ENCODE measurements around the gene GOLGA6L2. TPM values are rescaled to one million over a fixed set of nuclear protein-coding genes. Genes with fewer than 3 reads are reported as not detected.

Gene GOLGA6L2
- total RNA-seq, 1 donor from 2014 or later: 0.12 TPM

DNA sequence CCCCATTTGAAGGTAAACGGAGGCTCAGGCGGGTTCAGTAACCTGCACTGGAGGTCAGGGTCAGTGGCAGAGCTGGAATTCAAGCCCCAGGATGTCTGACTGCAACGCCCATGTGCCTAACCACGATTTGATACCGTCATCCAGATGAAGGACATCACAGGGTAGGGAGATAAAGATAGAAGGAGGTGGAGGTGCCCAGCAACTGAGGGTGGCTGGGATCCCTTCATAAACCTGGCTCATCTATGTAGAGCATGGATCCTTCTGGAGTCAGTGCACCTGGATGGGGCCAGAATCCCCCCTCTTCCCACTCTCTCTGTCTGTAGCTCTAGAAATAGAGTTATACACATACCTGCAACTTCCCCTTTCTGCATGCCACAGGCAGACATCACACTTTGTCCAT is 51.2 kb downstream of the GOLGA6L2 start:
- no peaks in the 10 kb centered on the region for H3K4me1 Mint-ChIP-seq (ENCODE audit: low read depth)
- TF ChIP-seq, protein P1, sequence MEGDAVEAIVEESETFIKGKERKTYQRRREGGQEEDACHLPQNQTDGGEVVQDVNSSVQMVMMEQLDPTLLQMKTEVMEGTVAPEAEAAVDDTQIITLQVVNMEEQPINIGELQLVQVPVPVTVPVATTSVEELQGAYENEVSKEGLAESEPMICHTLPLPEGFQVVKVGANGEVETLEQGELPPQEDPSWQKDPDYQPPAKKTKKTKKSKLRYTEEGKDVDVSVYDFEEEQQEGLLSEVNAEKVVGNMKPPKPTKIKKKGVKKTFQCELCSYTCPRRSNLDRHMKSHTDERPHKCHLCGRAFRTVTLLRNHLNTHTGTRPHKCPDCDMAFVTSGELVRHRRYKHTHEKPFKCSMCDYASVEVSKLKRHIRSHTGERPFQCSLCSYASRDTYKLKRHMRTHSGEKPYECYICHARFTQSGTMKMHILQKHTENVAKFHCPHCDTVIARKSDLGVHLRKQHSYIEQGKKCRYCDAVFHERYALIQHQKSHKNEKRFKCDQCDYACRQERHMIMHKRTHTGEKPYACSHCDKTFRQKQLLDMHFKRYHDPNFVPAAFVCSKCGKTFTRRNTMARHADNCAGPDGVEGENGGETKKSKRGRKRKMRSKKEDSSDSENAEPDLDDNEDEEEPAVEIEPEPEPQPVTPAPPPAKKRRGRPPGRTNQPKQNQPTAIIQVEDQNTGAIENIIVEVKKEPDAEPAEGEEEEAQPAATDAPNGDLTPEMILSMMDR (IDR thresholded peaks at IDR 0.05; ENCODE audit: unreplicated experiment): no peak
- peaks cover 3% of the 10 kb centered on the region for H3K9me3 Mint-ChIP-seq (ENCODE audit: low read depth)
- H3K36me3 Mint-ChIP-seq (ENCODE audit: insufficient read depth): peaks cover 2% of the 10 kb centered on the region
- no peak for DNase-seq (ENCODE audit: low spot score, unreplicated experiment)
- H3K27me3 Mint-ChIP-seq: no peaks in the 10 kb centered on the region
- no peak overlapping the region for H3K27ac Mint-ChIP-seq
- no peak overlapping the region for H3K4me3 Mint-ChIP-seq (ENCODE audit: low read depth)

DNA sequence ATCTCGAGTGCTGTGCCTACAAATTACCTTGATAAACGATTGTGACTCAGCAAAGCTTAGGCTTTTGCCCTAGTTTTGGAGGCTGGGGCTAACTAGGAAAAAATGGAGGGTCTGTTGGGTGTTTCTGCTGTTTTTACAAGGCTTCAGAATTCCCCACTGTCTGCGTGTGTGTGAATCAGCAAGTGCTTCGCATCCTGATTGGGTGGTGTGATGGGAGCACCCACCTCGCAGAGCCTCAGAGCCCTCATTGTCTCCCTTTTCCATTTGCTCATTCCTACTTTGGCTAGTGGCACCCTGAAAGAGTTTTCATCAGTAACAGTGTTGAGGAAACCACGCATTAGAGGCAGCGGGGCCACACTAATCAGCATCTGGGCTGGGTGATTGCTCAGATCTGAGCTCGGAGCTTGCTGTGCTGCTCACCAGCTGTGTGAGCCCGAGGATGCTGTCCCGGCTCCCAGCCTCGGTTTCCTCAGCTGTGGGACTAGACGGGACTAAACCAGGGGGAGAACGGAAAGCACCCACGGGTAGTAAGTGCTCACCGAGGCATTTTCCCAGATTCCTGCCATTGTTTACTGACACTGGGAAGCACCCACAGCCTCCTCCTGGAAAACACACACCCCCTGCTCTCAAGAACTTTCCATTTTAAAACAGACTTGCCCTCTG is 51.9 kb downstream of the GOLGA6L2 start:
- no peak for DNase-seq (ENCODE audit: low spot score, unreplicated experiment)
- H3K27me3 Mint-ChIP-seq: no peaks in the 10 kb centered on the region
- H3K4me1 Mint-ChIP-seq (ENCODE audit: low read depth): no peaks in the 10 kb centered on the region
- no peak overlapping the region for H3K4me3 Mint-ChIP-seq (ENCODE audit: low read depth)
- TF ChIP-seq, protein P1 (IDR thresholded peaks at IDR 0.05; ENCODE audit: unreplicated experiment): no peak
- H3K36me3 Mint-ChIP-seq (ENCODE audit: insufficient read depth): peaks cover 2% of the 10 kb centered on the region
- no peak overlapping the region for H3K27ac Mint-ChIP-seq
- H3K9me3 Mint-ChIP-seq (ENCODE audit: low read depth): peaks cover 3% of the 10 kb centered on the region

Other genes starting within 250 kb of the GOLGA6L2 start
- gene GOLGA6L26, start 113.0 kb downstream of the GOLGA6L2 start, total RNA-seq: not detected in 2 replicates
- gene GOLGA8S, start 92.5 kb downstream of the GOLGA6L2 start, total RNA-seq: 0.81 and 0.84 TPM in 2 replicates
- gene MKRN3, start 118.4 kb upstream of the GOLGA6L2 start, total RNA-seq: 0.24 and 0.46 TPM in 2 replicates
- 14.3 and 16.1 TPM in 2 replicates for gene MAGEL2, start 200.6 kb upstream of the GOLGA6L2 start, total RNA-seq
- gene NDN, start 240.1 kb upstream of the GOLGA6L2 start, total RNA-seq: 46.9 and 51.8 TPM in 2 replicates